Hair follicular keratinocyte (primary cell): ENCODE measurements around the gene VDAC1. TPM values are rescaled to one million over a fixed set of nuclear protein-coding genes. Genes with fewer than 3 reads are reported as not detected.

Experiments used
- total RNA-seq: library from RNA; depleted of rRNA; stranded (reverse); fragments of >200 nt; gene quantifications from 2 replicates; pipeline ENCODE4 v1.2.3, GENCODE V29; 2015

VDAC1 gene, protein sequence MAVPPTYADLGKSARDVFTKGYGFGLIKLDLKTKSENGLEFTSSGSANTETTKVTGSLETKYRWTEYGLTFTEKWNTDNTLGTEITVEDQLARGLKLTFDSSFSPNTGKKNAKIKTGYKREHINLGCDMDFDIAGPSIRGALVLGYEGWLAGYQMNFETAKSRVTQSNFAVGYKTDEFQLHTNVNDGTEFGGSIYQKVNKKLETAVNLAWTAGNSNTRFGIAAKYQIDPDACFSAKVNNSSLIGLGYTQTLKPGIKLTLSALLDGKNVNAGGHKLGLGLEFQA
- 340 and 391 TPM in 2 replicates for total RNA-seq

DNA sequence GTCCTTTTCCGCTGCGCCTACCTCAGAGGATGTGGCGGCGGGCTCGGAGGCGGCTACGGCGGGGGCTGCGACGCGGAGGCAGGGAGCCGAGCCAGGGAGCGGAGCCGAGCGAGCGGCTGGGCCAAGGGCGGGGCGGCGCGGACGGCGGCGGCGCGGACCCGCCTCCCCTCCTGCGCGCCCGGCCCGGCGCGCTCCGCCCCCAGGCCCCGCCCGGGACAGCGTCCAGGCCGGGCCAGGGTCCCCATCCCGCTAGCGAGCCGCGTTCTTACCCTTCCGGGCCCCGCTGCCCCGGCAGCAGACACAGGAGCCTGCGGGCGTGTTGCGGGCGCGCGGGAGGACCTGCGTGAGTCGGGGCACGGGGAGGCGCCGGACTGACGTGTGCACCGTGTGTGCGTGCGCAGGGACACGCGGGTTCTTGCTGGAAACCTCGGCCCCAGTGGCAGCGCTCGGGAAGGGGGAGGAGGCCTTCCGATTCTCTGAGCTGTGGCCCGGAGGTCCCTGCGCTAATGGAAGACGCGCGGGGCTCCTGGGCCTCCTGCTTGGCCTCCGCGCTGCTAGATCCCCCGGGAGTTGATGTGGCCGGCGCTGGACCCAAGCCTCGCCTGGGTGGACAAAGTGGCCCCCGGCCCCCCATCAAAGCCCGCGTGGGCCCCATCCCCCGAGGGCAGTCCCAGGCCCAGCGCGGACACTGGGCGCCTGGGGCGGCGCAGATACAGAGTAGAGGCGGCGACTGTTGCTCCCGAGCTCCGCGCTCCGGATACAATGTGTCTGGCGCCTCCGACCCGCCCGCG lies at the start of gene VDAC1:
Gene VDAC1 (minus strand): TSS at position 350 of the 791 bp plus-strand sequence. CDS start 11,963 bp downstream, outside the sequence.

GRCh38 chr5:133968204-133968980 lies 36.4 kb downstream of the VDAC1 start, which contains the start of gene C5orf15:
Gene C5orf15, minus strand, starts transcription at chr5:133968625. Its CDS starts 41 bp downstream, at chr5:133968584.

Other genes starting within 250 kb of the VDAC1 start
- gene C5orf15, start 36.4 kb downstream of the VDAC1 start, total RNA-seq = 50.7 and 58.6 TPM in 2 replicates
- gene TCF7, start 109.7 kb upstream of the VDAC1 start, total RNA-seq = 2.2 and 3.4 TPM in 2 replicates
- gene SKP1, start 172.0 kb upstream of the VDAC1 start, total RNA-seq = 187 and 222 TPM in 2 replicates
- 108 and 193 TPM in 2 replicates for gene PPP2CA, start 221.1 kb upstream of the VDAC1 start, total RNA-seq